MM.1S (cell line): ENCODE measurements around the gene STOX2.

Experiments used
- DNase-seq: peaks from one replicate; pipeline ENCODE4 v3.0.0-alpha.2; 2015
- H2AFZ ChIP-seq: fragments of 300-600 bp; sonication (generic); 2 replicates; pipeline ENCODE4 v1.6.0; 2016; ENCODE audit warnings: antibody characterized with exemption, low read length
- H3F3A ChIP-seq: fragments of 300-600 bp; sonication (generic); 2 replicates; pipeline ENCODE4 v1.6.1; 2016; ENCODE audit warnings: mild to moderate bottlenecking, antibody characterized with exemption, low read length, moderate library complexity, mixed read lengths; ENCODE audit not compliant: insufficient read depth
- H3K27ac ChIP-seq: fragments of 300-600 bp; sonication (generic); 2 replicates; pipeline ENCODE4 v1.5.1; 2016; ENCODE audit warnings: mild to moderate bottlenecking, low read length
- H3K27me3 ChIP-seq: fragments of 300-600 bp; sonication (generic); replicated peaks from 2 replicates; pipeline ENCODE4 v1.6.0; 2016; ENCODE audit warnings: low read length; ENCODE audit not compliant: insufficient read depth
- H3K36me3 ChIP-seq: fragments of 300-600 bp; sonication (generic); replicated peaks from 2 replicates; pipeline ENCODE4 v1.6.1; 2016; ENCODE audit warnings: mild to moderate bottlenecking, low read length, mixed read lengths; ENCODE audit not compliant: insufficient read depth
- H3K4me1 ChIP-seq: fragments of 300-600 bp; sonication (generic); 2 replicates; pipeline ENCODE4 v1.6.1; 2016; ENCODE audit warnings: low read length, mixed read lengths
- H3K4me2 ChIP-seq: fragments of 300-600 bp; sonication (generic); 2 replicates; pipeline ENCODE4 v1.6.0; 2016; ENCODE audit warnings: low read depth, low read length
- H3K4me3 ChIP-seq: fragments of 300-600 bp; sonication (generic); 2 replicates; pipeline ENCODE4 v1.5.1; 2016; ENCODE audit warnings: low read length, mixed read lengths
- H3K79me2 ChIP-seq: fragments of 300-600 bp; sonication (generic); 2 replicates; pipeline ENCODE4 v1.6.1; 2016; ENCODE audit warnings: mixed run types, low read length, mixed read lengths
- H3K9ac ChIP-seq: fragments of 300-600 bp; sonication (generic); 2 replicates; pipeline ENCODE4 v1.6.1; 2016; ENCODE audit warnings: low read length, mixed read lengths
- H3K9me2 ChIP-seq: fragments of 300-600 bp; sonication (generic); replicated peaks from 2 replicates; pipeline ENCODE4 v1.6.1; 2016; ENCODE audit warnings: mild to moderate bottlenecking, low read length, mixed read lengths; ENCODE audit not compliant: insufficient read depth
- H3K9me3 ChIP-seq: fragments of 300-600 bp; sonication (generic); replicated peaks from 2 replicates; pipeline ENCODE4 v1.6.1; 2016; ENCODE audit warnings: mild to moderate bottlenecking, low read length, mixed read lengths; ENCODE audit not compliant: insufficient read depth
- H4K20me1 ChIP-seq: fragments of 300-600 bp; sonication (generic); 2 replicates; pipeline ENCODE4 v1.6.1; 2016; ENCODE audit warnings: mild to moderate bottlenecking, low read length, moderate library complexity, mixed read lengths; ENCODE audit not compliant: insufficient read depth
- CTCF ChIP-seq: fragments of 300-600 bp; sonication (generic); IDR thresholded peaks from 2 replicates; pipeline ENCODE4 v1.5.1; 2016; ENCODE audit warnings: antibody characterized with exemption, low read length, mixed read lengths
- EZH2 ChIP-seq: fragments of 300-600 bp; sonication (generic); optimal IDR thresholded peaks from 2 replicates; pipeline ENCODE3; 2017; ENCODE audit warnings: low read depth, mild to moderate bottlenecking, antibody characterized with exemption, low read length, mixed read lengths
- EZH2phosphoT487 ChIP-seq: fragments of 300-600 bp; sonication (generic); IDR thresholded peaks from 2 replicates; pipeline ENCODE4 v1.6.1; 2018; ENCODE audit warnings: antibody characterized with exemption, low read length

Gene STOX2

GRCh38 chr4:183989461-183989860 lies 84.4 kb downstream of the STOX2 start:
- H3K27me3 ChIP-seq, result no peaks in the 10 kb centered on the region

GRCh38 chr4:183989931-183990330 lies 84.8 kb downstream of the STOX2 start:
- TF ChIP-seq EZH2phosphoT487 (no peak), EZH2 (no peak), CTCF (no peak)
- H3K27ac ChIP-seq, result no peak overlapping the region
- H3K36me3 ChIP-seq, result no peaks in the 10 kb centered on the region
- H4K20me1 ChIP-seq, result no peaks in the 10 kb centered on the region
- H2AFZ ChIP-seq, result no peak overlapping the region
- H3F3A ChIP-seq, result no peaks in the 10 kb centered on the region
- H3K79me2 ChIP-seq, result no peaks in the 10 kb centered on the region
- H3K27me3 ChIP-seq, result no peaks in the 10 kb centered on the region
- no peaks in the 10 kb centered on the region for H3K4me1 ChIP-seq
- no peaks in the 10 kb centered on the region for H3K9me2 ChIP-seq
- H3K4me3 ChIP-seq, result no peak overlapping the region
- H3K9ac ChIP-seq, result no peak overlapping the region
- no peak for DNase-seq
- H3K9me3 ChIP-seq, result no peaks in the 10 kb centered on the region
- H3K4me2 ChIP-seq, result no peak overlapping the region

More at GRCh38 chr4:183989461-183989860, 84.4 kb downstream of the STOX2 start:
- Histone ChIP-seq H3K36me3 (no peaks in the 10 kb centered on the region), H3K4me3 (no peak overlapping the region), H4K20me1 (no peaks in the 10 kb centered on the region), H3K9me2 (no peaks in the 10 kb centered on the region), H3K9me3 (no peaks in the 10 kb centered on the region), H3F3A (no peaks in the 10 kb centered on the region), H3K27ac (no peak overlapping the region), H3K4me1 (no peaks in the 10 kb centered on the region), H3K9ac (no peak overlapping the region), H2AFZ (no peak overlapping the region), H3K4me2 (no peak overlapping the region), H3K79me2 (no peaks in the 10 kb centered on the region)
- no peak for DNase-seq
- no peak for TF ChIP-seq EZH2phosphoT487
- no peak for TF ChIP-seq EZH2
- TF ChIP-seq CTCF, result no peak

- DNase-seq, result no peak
- H3K9me3 ChIP-seq, result no peaks in the 10 kb centered on the region
- TF ChIP-seq CTCF (no peak), EZH2 (no peak), EZH2phosphoT487 (no peak)
- no peak overlapping the region for H3K4me2 ChIP-seq
- H3F3A ChIP-seq, result no peaks in the 10 kb centered on the region
- no peaks in the 10 kb centered on the region for H3K4me1 ChIP-seq
- no peaks in the 10 kb centered on the region for H3K27me3 ChIP-seq
- H3K4me3 ChIP-seq, result no peak overlapping the region
- H3K79me2 ChIP-seq, result no peaks in the 10 kb centered on the region
- H3K9me2 ChIP-seq, result no peaks in the 10 kb centered on the region
- no peak overlapping the region for H3K27ac ChIP-seq
- H2AFZ ChIP-seq, result no peak overlapping the region
- H3K36me3 ChIP-seq, result no peaks in the 10 kb centered on the region
- no peak overlapping the region for H3K9ac ChIP-seq
- H4K20me1 ChIP-seq, result no peaks in the 10 kb centered on the region
These were observed 88.6 kb downstream of the STOX2 start for GRCh38 chr4:183993676-183994075.
